SU-DHL-6 (cell line): Measurements from ENCODE around the gene RHOT2.

Experiments
- H2AFZ ChIP-seq: fragments of 200-600 bp; sonication (generic); 2 replicates; pipeline ENCODE4 v1.6.1; 2014; ENCODE audit warnings: low read depth, mild to moderate bottlenecking, moderate library complexity, mixed read lengths, antibody characterized with exemption, low read length; ENCODE audit not compliant: severe bottlenecking
- H3F3A ChIP-seq: fragments of 200-600 bp; shearing (Covaris generic); 2 replicates; pipeline ENCODE4 v1.6.0; 2016; ENCODE audit warnings: antibody characterized with exemption, mild to moderate bottlenecking; ENCODE audit not compliant: insufficient read depth
- H3K27ac ChIP-seq: fragments of 200-600 bp; sonication (generic); 2 replicates; pipeline ENCODE4 v1.5.1; 2016; ENCODE audit warnings: low read depth, mild to moderate bottlenecking, low read length, moderate library complexity, mixed read lengths
- H3K27me3 ChIP-seq: fragments of 200-600 bp; sonication (generic), shearing (Covaris generic); 2 replicates; pipeline ENCODE4 v1.6.0; 2014; ENCODE audit warnings: mild to moderate bottlenecking, low read length
- H3K36me3 ChIP-seq: fragments of 200-600 bp; sonication (generic); 2 replicates; pipeline ENCODE4 v1.6.1; 2014; ENCODE audit warnings: mild to moderate bottlenecking, low read length, mixed read lengths
- H3K4me2 ChIP-seq: fragments of 300-600, 200-600 bp; shearing (Covaris generic), sonication (generic); 2 replicates; pipeline ENCODE4 v1.6.0; 2014; ENCODE audit warnings: low read length, low read depth, mild to moderate bottlenecking; ENCODE audit not compliant: poor library complexity, severe bottlenecking
- H3K4me3 ChIP-seq: fragments of 200-600 bp; sonication (generic); 2 replicates; pipeline ENCODE4 v1.5.1; 2014; ENCODE audit warnings: antibody characterized with exemption, low read length, mild to moderate bottlenecking, mixed read lengths; ENCODE audit not compliant: insufficient read depth, poor library complexity, severe bottlenecking
- H3K79me2 ChIP-seq: fragments of 200-600 bp; sonication (generic); 2 replicates; pipeline ENCODE4 v1.6.1; 2014; ENCODE audit warnings: mild to moderate bottlenecking, low read length, moderate library complexity; ENCODE audit not compliant: insufficient read depth
- H3K9ac ChIP-seq: fragments of 200-600 bp; sonication (generic); 2 replicates; pipeline ENCODE4 v1.7.0; 2014; ENCODE audit warnings: mild to moderate bottlenecking, low read length
- H3K9me2 ChIP-seq: fragments of 200-600 bp; sonication (generic); replicated peaks from 2 replicates; pipeline ENCODE4 v1.6.1; 2014; ENCODE audit warnings: low read length; ENCODE audit not compliant: insufficient read depth
- H3K9me3 ChIP-seq: fragments of 200-600 bp; sonication (generic); 2 replicates; pipeline ENCODE4 v1.6.1; 2014; ENCODE audit warnings: low read length, mixed read lengths; ENCODE audit not compliant: insufficient read depth
- H4K20me1 ChIP-seq: fragments of 200-600 bp; sonication (generic); 2 replicates; pipeline ENCODE4 v1.6.1; 2014; ENCODE audit warnings: low read depth, mild to moderate bottlenecking, antibody characterized with exemption, low read length, moderate library complexity, mixed read lengths
- EZH2phosphoT487 ChIP-seq: fragments of 200-600 bp; sonication (generic), shearing (Covaris generic); conservative IDR thresholded peaks from 2 replicates; pipeline ENCODE4 v1.6.1; 2018; ENCODE audit warnings: mild to moderate bottlenecking, antibody characterized with exemption, low read length, moderate library complexity, mixed read lengths
- TF ChIP-seq, protein P1 (sequence below): fragments of 200-600 bp; sonication (generic); IDR thresholded peaks from one replicate; pipeline ENCODE4 v1.5.1; 2017; ENCODE audit warnings: antibody characterized with exemption, mild to moderate bottlenecking, low read length, moderate library complexity; ENCODE audit not compliant: insufficient read depth, poor library complexity, severe bottlenecking

Gene RHOT2

DNA sequence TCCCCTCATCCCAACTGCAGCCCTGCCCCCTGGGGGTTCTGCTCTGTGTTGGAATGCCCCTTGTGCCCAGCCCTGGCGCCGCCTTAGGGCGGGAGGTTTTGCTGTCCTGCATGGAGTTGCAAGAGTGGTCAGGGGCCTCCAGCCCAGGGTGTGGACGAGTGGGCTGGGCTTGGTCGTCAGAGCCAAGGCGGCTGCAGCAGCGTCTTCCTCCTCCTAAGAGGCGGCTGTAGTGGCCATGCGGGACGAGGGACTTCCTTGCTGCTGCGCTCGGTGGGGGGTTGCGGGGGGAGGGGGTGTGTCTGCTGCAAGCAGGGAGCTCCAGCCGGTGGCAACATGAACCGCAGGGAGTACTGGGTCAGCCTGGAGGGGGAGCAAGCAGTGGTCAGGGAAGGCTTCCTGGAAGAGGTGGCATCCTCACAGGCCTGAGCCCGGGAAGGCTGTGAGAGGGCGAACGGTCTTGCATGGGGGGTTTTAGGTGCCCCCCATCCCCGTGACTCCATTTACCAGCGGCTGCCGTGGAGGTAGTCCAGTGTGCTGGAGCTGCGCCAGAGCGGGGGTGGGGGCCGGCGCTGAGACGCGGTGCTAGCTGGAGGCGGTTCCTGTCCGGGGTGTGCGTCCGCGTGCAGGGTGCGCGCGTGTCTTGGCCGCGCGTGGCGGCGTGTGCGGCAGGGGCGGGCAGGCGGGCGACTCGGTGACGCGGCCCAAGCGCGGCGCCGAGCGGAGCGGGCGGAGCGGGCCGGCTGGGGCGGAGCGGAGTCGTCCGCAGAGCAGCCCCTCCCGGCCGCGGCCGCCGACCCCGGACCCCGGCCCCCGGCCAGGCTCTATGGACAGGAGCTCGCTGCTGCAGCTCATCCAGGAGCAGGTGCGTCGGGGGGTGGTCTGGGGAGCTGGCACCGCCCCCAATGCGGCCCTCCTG is 7.3 kb downstream of the RHOT2 start, which contains the start of gene RHBDL1:
RHBDL1 (plus strand) TSS at position 704 of the 916 bp plus-strand sequence; CDS start at position 824, 120 bp downstream.
- no peaks in the 10 kb centered on the region for H3K9me2 ChIP-seq
- H4K20me1 ChIP-seq = no peaks in the 10 kb centered on the region
- H3K27ac ChIP-seq = no peak within 1 kb of the TSS
- H3K9me3 ChIP-seq = no peaks in the 10 kb centered on the region
- no peak within 1 kb of the TSS for H3K9ac ChIP-seq
- no peaks in the 10 kb centered on the region for H3K36me3 ChIP-seq
- H3K4me2 ChIP-seq = no peak within 1 kb of the TSS
- no peak within 1 kb of the TSS for H3K4me3 ChIP-seq
- H2AFZ ChIP-seq = no peak within 1 kb of the TSS
- TF ChIP-seq, protein P1, sequence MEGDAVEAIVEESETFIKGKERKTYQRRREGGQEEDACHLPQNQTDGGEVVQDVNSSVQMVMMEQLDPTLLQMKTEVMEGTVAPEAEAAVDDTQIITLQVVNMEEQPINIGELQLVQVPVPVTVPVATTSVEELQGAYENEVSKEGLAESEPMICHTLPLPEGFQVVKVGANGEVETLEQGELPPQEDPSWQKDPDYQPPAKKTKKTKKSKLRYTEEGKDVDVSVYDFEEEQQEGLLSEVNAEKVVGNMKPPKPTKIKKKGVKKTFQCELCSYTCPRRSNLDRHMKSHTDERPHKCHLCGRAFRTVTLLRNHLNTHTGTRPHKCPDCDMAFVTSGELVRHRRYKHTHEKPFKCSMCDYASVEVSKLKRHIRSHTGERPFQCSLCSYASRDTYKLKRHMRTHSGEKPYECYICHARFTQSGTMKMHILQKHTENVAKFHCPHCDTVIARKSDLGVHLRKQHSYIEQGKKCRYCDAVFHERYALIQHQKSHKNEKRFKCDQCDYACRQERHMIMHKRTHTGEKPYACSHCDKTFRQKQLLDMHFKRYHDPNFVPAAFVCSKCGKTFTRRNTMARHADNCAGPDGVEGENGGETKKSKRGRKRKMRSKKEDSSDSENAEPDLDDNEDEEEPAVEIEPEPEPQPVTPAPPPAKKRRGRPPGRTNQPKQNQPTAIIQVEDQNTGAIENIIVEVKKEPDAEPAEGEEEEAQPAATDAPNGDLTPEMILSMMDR = no peak
- no peak for TF ChIP-seq EZH2phosphoT487
- peaks cover 9% of the 10 kb centered on the region; the same call in 1 of the 2 replicates for H3F3A ChIP-seq
- H3K79me2 ChIP-seq = no peaks in the 10 kb centered on the region
- no peaks in the 10 kb centered on the region for H3K27me3 ChIP-seq

DNA sequence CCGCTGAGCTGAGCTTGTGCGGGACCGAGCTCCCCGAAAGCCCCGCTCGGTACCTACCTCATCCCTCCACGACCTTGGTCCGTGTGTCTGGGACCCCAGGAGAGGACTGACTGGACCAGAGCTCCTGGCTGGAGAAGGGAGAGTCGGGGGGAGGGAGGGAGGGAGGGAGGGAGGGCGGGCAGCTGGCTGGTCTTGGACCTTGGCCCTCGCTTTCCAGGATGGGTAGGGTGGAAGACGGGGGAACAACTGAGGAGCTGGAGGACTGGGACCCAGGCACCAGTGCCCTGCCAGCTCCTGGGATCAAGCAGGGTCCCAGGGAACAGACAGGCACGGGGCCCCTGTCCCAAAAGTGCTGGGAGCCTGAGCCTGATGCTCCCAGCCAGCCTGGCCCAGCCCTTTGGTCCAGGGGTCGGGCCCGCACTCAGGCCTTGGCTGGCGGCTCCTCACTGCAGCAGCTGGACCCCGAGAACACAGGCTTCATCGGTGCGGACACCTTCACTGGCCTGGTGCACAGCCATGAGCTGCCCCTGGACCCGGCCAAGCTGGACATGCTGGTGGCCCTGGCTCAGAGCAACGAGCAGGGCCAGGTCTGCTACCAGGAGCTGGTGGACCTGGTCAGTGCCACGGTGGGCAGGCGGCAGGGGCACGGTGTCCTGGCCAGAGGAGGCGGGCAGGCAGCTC is 8.1 kb downstream of the RHOT2 start:
- H3K9me3 ChIP-seq = no peaks in the 10 kb centered on the region
- no peak overlapping the region for H3K27ac ChIP-seq
- peaks cover 9% of the 10 kb centered on the region; the same call in 1 of the 2 replicates for H3F3A ChIP-seq
- TF ChIP-seq EZH2phosphoT487 = no peak
- TF ChIP-seq, protein P1 = no peak
- H3K9ac ChIP-seq = no peak overlapping the region
- no peaks in the 10 kb centered on the region for H3K27me3 ChIP-seq
- H3K36me3 ChIP-seq = no peaks in the 10 kb centered on the region
- H3K9me2 ChIP-seq = no peaks in the 10 kb centered on the region
- H3K4me2 ChIP-seq = no peak overlapping the region
- no peak overlapping the region for H2AFZ ChIP-seq
- H4K20me1 ChIP-seq = no peaks in the 10 kb centered on the region
- H3K79me2 ChIP-seq = peaks cover 3% of the 10 kb centered on the region; the same call in 1 of the 2 replicates
- H3K4me3 ChIP-seq = no peak overlapping the region

DNA sequence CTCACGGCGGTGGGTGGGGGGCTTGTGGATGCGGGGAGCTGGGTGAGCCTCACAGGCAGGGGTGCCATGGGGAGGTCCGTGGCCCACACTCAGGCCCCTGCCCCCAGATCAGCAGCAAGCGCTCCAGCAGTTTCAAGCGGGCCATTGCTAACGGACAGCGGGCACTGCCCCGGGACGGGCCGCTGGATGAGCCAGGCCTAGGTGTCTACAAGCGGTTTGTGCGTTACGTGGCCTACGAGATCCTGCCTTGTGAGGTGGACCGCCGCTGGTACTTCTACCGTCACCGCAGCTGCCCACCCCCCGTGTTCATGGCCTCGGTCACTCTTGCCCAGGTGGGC is 8.6 kb downstream of the RHOT2 start:
- Histone ChIP-seq H2AFZ (no peak overlapping the region), H3K9me3 (no peaks in the 10 kb centered on the region), H4K20me1 (no peaks in the 10 kb centered on the region), H3F3A (peaks cover 9% of the 10 kb centered on the region; the same call in 1 of the 2 replicates), H3K36me3 (no peaks in the 10 kb centered on the region), H3K4me2 (no peak overlapping the region), H3K27ac (no peak overlapping the region), H3K27me3 (no peaks in the 10 kb centered on the region), H3K9me2 (no peaks in the 10 kb centered on the region), H3K9ac (no peak overlapping the region), H3K4me3 (no peak overlapping the region), H3K79me2 (peaks cover 8% of the 10 kb centered on the region; the same call in 1 of the 2 replicates)
- TF ChIP-seq, protein P1 = no peak
- TF ChIP-seq EZH2phosphoT487 = no peak
